ENCODE measurements around the gene PLIN1. TPM values are rescaled to one million over a fixed set of nuclear protein-coding genes. Genes with fewer than 3 reads are reported as not detected.

The PLIN1 gene
- total RNA-seq, 2 donors from 2014 or later: 13.0 to 277 TPM

GRCh38 chr15:89674526-89674925 lies 4.6 kb downstream of the PLIN1 start:
- H3K9me3 ChIP-seq: no peaks in the 10 kb centered on the region
- no peaks in the 10 kb centered on the region for H3K27me3 ChIP-seq
- DNase-seq: no peak
- H3K4me3 ChIP-seq: no peak overlapping the region
- H3K36me3 ChIP-seq (replicated peaks in 1 of 2; ENCODE audit: insufficient read depth in 1 of 2, low read depth in 2 of 2): no peaks in the 10 kb centered on the region
- no peak for ATAC-seq
- 83 to 89% methylated on average over 4 of the region's 4 CpGs for WGBS, 2 donors
- H3K27ac ChIP-seq: no peak overlapping the region
- intact Hi-C loops (cut with DNase I): no loop called here
- TF ChIP-seq CTCF (IDR thresholded peaks at IDR 0.05) (peak in 1 of 7 experiments; percentile 3), POLR2A (IDR thresholded peaks at IDR 0.05) (no peak)
- H3K4me1 ChIP-seq: peaks cover 9% of the 10 kb centered on the region

GRCh38 chr15:89673165-89673512 lies 6.0 kb downstream of the PLIN1 start:
- H3K4me1 ChIP-seq: no peaks in the 10 kb centered on the region
- H3K4me3 ChIP-seq: no peak overlapping the region
- DNase-seq: peak in 1 of 4 donors; percentile 54
- 67 to 86% methylated on average over 5 to 12 of the region's 12 CpGs for WGBS, 2 donors
- no peaks in the 10 kb centered on the region for H3K36me3 ChIP-seq (replicated peaks in 1 of 2; ENCODE audit: insufficient read depth in 1 of 2, low read depth in 2 of 2)
- no peaks in the 10 kb centered on the region for H3K27me3 ChIP-seq
- H3K27ac ChIP-seq: no peak overlapping the region
- no peak for ATAC-seq
- intact Hi-C loops (cut with DNase I): no loop called here
- TF ChIP-seq CTCF (IDR thresholded peaks at IDR 0.05) (peak in 3 of 7 experiments; percentile 23 to 28 (median 25)), POLR2A (IDR thresholded peaks at IDR 0.05) (no peak)
- no peaks in the 10 kb centered on the region for H3K9me3 ChIP-seq

GRCh38 chr15:89672221-89673164 lies 6.7 kb downstream of the PLIN1 start:
- H3K9me3 ChIP-seq: no peaks in the 10 kb centered on the region
- DNase-seq (no peak), ATAC-seq (no peak)
- no peak overlapping the region for H3K4me3 ChIP-seq
- 90 to 93% methylated on average over 8 to 12 of the region's 12 CpGs for WGBS, 2 donors
- H3K36me3 ChIP-seq (replicated peaks in 1 of 2; ENCODE audit: insufficient read depth in 1 of 2, low read depth in 2 of 2): no peaks in the 10 kb centered on the region
- H3K4me1 ChIP-seq: no peaks in the 10 kb centered on the region
- H3K27ac ChIP-seq: no peak overlapping the region
- intact Hi-C loops (cut with DNase I): no loop called here
- H3K27me3 ChIP-seq: no peaks in the 10 kb centered on the region
- TF ChIP-seq CTCF (IDR thresholded peaks at IDR 0.05) (no peak), POLR2A (IDR thresholded peaks at IDR 0.05) (no peak)

- H3K9me3 ChIP-seq: no peaks in the 10 kb centered on the region
- intact Hi-C loops (cut with DNase I): no loop called here
- TF ChIP-seq POLR2A (IDR thresholded peaks at IDR 0.05) (no peak), CTCF (IDR thresholded peaks at IDR 0.05) (no peak)
- H3K36me3 ChIP-seq (replicated peaks in 1 of 2; ENCODE audit: insufficient read depth in 1 of 2, low read depth in 2 of 2): no peaks in the 10 kb centered on the region
- WGBS, 2 donors: 61 to 81% methylated on average over 3 to 4 of the region's 4 CpGs
- no peak for DNase-seq
- H3K4me3 ChIP-seq: no peak overlapping the region
- no peaks in the 10 kb centered on the region for H3K4me1 ChIP-seq
- no peak for ATAC-seq
- no peak overlapping the region for H3K27ac ChIP-seq
- no peaks in the 10 kb centered on the region for H3K27me3 ChIP-seq
These were observed 7.5 kb downstream of the PLIN1 start for GRCh38 chr15:89671687-89672086.

All from body of pancreas (tissue), 4 donors.